NCI-H2196 (cell line): ENCODE data around the gene GRIN1.

Experiments
- DNase-seq: peaks from one replicate; lab custom pipeline; 2025; ENCODE audit not compliant: unreplicated experiment; lab: John Stamatoyannopoulos, UW

GRIN1 gene

GRCh38 chr9:137138722-137139467 lies at the start of gene GRIN1:
Gene GRIN1 (plus strand): TSS chr9:137139154. CDS start chr9:137139487, 333 bp downstream.
- no peak for DNase-seq

GRCh38 chr9:137089232-137089947 lies 49.6 kb upstream of the GRIN1 start:
- DNase-seq = no peak

GRCh38 chr9:137095664-137096517 lies 43.1 kb upstream of the GRIN1 start:
- no peak for DNase-seq

- no peak for DNase-seq
These were observed 42.0 kb upstream of the GRIN1 start for GRCh38 chr9:137096785-137097546.

- no peak for DNase-seq
These were observed 41.0 kb upstream of the GRIN1 start for GRCh38 chr9:137097761-137098462.

- DNase-seq = no peak
These were observed 39.7 kb upstream of the GRIN1 start for GRCh38 chr9:137099231-137099630.

GRCh38 chr9:137103206-137103999 lies 35.6 kb upstream of the GRIN1 start:
- no peak for DNase-seq

GRCh38 chr9:137105814-137106661 lies 32.9 kb upstream of the GRIN1 start:
- no peak for DNase-seq

- DNase-seq = no peak
These were observed 32.2 kb upstream of the GRIN1 start for GRCh38 chr9:137106662-137107250.

- no peak for DNase-seq
These were observed 31.5 kb upstream of the GRIN1 start for GRCh38 chr9:137107312-137107921.

- no peak for DNase-seq
These were observed 31.0 kb upstream of the GRIN1 start for GRCh38 chr9:137107982-137108381.

GRCh38 chr9:137108608-137109249 lies 30.2 kb upstream of the GRIN1 start:
- no peak for DNase-seq

GRCh38 chr9:137109250-137110146 lies 29.5 kb upstream of the GRIN1 start:
- DNase-seq = no peak

- no peak for DNase-seq
These were observed 28.6 kb upstream of the GRIN1 start for GRCh38 chr9:137110147-137110910.
